ENCODE data around the gene CDC42.
A peak's percentile ranks its signal among the peaks of the same experiment; 100 is the strongest.
"Not testable (repeated sequence)": the region's sequence is repeated elsewhere in the genome, so short reads cannot be mapped to it uniquely, and the experiment has no call there.

Gene CDC42

DNA sequence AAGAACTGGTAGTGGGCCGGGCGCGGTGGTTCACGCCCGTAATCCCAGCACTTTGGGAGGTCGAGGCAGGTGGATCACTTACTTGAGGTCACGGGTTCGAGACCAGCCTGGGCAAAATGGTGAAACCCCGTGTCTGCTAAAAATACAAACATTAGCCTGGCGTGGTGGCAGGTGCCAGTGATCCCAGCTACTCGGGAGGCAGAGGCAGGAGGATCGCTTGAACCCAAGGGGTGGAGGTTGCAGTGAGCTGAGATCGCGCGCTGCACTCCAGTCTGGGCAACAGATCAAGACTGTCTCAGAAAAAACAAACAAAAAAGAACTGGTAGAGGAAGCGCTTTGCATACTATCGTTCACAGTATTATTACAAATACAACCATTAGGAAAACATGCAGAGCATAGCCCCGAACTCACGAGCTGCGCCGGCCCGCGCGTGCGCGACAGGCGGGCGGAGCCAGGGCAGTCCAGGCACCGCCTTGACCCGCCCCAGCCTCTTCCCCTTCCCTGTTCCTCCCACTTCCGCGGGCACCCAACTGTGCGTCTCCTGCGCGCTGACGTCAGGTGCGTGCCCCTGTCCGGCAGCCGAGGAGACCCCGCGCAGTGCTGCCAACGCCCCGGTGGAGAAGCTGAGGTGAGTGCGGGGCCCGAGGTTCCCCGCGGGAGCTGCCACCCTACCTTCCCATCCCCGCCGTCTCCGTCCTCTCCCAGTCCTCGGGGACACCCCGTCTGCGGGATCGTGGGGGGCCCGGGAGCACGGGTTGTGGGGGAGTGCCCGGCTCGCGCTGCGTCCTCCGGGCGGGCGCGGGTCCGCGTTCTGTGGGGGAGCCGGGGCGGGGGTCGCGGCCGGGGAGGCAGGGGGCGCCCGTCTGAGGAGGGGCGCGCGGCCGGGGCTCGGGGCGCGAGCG, at the start of gene CDC42:
Gene CDC42 (plus strand): TSS at position 595 of the 902 bp plus-strand sequence. CDS start 25,770 bp downstream, outside the sequence.
- TF ChIP-seq, protein P1, sequence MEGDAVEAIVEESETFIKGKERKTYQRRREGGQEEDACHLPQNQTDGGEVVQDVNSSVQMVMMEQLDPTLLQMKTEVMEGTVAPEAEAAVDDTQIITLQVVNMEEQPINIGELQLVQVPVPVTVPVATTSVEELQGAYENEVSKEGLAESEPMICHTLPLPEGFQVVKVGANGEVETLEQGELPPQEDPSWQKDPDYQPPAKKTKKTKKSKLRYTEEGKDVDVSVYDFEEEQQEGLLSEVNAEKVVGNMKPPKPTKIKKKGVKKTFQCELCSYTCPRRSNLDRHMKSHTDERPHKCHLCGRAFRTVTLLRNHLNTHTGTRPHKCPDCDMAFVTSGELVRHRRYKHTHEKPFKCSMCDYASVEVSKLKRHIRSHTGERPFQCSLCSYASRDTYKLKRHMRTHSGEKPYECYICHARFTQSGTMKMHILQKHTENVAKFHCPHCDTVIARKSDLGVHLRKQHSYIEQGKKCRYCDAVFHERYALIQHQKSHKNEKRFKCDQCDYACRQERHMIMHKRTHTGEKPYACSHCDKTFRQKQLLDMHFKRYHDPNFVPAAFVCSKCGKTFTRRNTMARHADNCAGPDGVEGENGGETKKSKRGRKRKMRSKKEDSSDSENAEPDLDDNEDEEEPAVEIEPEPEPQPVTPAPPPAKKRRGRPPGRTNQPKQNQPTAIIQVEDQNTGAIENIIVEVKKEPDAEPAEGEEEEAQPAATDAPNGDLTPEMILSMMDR (IDR thresholded peaks at IDR 0.05; ENCODE audit: low read depth, low read length, missing control alignments): no peak
- DNase-seq (ENCODE audit: low read depth): peak; percentile 86
- H3K4me3 ChIP-seq (ENCODE audit: low read depth, low read length): peak within 1 kb of the TSS; percentile 67

DNA sequence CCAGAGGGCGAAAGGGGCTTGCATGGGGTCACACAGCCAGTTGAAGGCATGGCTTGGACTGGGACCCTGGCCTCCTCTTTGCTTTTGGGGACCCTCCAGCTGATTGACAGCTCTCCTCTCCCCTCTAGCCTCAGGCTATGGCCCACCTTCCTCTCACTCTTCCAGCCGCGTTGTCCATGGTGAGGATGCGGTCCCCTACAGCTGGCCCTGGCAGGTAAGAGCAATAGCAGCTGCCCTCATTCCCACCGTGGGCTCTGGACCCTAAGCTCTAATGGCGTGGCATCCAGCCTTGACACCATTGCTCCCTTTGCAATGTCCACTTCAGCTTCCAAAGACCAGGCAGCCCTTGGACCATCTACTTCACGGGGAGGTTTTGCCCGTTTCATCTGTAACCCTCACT, 49.6 kb upstream of the CDC42 start:
- not testable (repeated sequence) for H3K4me3 ChIP-seq (ENCODE audit: low read depth, low read length); DNase-seq (ENCODE audit: low read depth)

DNA sequence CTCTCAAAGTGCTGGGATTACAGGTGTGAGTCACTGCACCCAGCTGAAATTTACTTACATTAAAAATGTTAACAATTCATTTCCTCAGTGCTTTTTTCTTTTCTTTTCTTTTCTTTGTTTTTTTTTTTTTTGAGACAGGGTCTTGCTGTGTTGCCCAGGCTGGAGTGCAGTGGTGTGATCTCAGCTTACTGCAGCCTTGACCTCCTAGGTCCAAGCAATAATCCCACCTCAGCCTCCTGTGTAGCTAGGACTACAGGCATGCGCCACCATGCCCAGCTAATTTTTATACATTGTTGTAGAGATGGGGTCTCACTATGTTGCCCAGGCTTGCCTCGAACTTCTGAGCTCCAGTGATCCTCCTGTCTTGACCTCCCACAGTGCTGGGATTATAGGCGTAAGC, 48.5 kb upstream of the CDC42 start:
- not testable (repeated sequence) for H3K4me3 ChIP-seq (ENCODE audit: low read depth, low read length); DNase-seq (ENCODE audit: low read depth)

DNA sequence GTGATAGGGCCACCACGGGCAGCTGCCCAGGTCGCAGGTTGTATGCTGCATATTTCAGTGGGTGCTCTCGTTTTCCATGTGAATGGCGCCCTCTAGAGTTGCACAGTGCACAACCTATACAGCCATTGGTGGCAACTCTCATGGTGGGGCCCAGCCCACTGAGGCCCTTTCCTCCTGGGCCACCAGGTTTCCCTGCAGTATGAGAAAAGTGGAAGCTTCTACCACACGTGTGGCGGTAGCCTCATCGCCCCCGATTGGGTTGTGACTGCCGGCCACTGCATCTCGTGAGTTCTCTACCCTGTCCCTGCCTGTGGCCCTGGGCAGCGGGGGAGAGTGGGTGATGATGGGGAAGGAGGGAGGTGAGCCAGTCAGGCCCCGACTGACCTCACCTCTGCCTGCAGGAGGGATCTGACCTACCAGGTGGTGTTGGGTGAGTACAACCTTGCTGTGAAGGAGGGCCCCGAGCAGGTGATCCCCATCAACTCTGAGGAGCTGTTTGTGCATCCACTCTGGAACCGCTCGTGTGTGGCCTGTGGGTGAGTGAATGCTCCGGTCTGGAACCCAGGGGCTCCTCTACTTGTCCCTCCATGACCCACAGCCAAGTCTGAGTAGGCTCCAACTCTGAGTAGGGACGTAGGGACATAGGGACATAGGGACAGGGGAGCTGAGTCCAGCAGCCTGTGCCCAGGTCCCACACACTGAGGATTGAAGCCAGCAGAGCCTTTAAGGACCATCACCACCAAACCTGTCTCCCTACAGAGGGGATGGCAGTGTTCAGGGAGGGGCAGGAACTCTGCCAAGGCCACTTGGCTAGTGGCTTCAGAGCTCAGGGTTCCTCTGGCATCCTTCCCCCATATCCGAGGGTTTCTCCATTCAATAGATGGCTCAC, 47.0 kb upstream of the CDC42 start:
- TF ChIP-seq, protein P1 (IDR thresholded peaks at IDR 0.05; ENCODE audit: low read depth, low read length, missing control alignments): peak; percentile 29
- H3K4me3 ChIP-seq (ENCODE audit: low read depth, low read length); DNase-seq (ENCODE audit: low read depth): not testable (repeated sequence)

DNA sequence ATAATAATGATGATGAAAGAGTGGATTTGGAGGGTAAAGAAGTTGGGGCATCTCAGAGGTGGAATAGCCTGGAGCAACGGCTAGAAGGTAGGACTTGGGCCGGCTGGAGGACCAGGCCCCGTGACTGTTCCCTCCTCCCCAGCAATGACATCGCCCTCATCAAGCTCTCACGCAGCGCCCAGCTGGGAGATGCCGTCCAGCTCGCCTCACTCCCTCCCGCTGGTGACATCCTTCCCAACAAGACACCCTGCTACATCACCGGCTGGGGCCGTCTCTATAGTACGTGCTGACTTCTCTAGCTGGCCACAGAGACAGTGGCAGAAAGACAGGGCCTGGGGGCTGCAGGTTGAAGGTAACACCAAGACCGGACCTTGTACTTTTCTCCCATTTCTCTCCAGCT, 45.8 kb upstream of the CDC42 start:
- not testable (repeated sequence) for H3K4me3 ChIP-seq (ENCODE audit: low read depth, low read length)

DNA sequence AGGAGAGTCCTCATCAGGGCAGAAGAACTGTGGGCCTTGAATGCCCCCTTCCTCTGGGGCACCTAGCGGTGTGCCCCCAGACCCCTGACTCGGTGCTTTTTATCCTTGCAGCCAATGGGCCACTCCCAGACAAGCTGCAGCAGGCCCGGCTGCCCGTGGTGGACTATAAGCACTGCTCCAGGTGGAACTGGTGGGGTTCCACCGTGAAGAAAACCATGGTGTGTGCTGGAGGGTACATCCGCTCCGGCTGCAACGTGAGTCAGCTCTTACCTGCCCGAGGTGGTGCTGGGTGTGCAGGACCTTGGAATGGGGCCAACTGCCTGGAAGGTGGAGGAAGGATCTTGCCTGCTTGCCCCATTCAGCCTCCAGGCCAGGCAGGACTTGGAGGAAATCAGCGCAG, 45.2 kb upstream of the CDC42 start:
- not testable (repeated sequence) for DNase-seq (ENCODE audit: low read depth)

More for the DNA sequence above, 45.8 kb upstream of the CDC42 start:
- DNase-seq (ENCODE audit: low read depth): not testable (repeated sequence)

DNA sequence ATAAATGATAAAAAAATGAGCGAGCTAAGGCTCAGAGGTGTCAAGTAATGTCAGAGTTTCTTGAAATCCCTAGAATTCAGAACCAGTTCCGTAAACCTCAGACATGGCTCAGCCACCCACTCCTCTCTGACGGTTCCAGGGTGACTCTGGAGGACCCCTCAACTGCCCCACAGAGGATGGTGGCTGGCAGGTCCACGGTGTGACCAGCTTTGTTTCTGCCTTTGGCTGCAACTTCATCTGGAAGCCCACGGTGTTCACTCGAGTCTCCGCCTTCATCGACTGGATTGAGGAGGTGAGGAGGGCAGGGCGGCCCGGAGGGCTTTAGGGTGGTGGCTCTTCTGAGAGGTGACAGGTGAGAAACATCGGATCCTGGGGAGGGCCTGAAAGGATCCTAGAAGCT, 42.9 kb upstream of the CDC42 start:
- not testable (repeated sequence) for DNase-seq (ENCODE audit: low read depth); H3K4me3 ChIP-seq (ENCODE audit: low read depth, low read length)

More for the DNA sequence above, 45.2 kb upstream of the CDC42 start:
- H3K4me3 ChIP-seq (ENCODE audit: low read depth, low read length): not testable (repeated sequence)

DNA sequence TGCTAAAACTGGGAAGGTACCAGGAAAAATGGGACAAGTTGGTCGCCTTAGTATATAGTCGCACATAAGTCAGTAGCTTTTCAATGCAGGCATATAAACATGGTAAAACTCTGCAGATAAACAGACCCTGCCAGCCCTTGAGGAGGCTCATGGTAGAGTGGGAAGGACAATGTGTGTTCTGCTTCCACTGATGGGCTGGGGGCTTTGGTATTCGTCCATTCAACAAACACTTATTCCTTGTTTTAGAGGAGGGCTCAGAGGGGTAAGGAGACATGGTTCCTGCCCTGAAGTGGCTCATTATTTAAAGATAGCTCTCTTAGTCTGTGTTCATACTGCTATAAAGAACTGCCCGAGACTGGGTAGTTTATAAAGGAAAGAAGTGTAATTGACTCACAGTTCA, 39.8 kb upstream of the CDC42 start:
- not testable (repeated sequence) for DNase-seq (ENCODE audit: low read depth); H3K4me3 ChIP-seq (ENCODE audit: low read depth, low read length)

DNA sequence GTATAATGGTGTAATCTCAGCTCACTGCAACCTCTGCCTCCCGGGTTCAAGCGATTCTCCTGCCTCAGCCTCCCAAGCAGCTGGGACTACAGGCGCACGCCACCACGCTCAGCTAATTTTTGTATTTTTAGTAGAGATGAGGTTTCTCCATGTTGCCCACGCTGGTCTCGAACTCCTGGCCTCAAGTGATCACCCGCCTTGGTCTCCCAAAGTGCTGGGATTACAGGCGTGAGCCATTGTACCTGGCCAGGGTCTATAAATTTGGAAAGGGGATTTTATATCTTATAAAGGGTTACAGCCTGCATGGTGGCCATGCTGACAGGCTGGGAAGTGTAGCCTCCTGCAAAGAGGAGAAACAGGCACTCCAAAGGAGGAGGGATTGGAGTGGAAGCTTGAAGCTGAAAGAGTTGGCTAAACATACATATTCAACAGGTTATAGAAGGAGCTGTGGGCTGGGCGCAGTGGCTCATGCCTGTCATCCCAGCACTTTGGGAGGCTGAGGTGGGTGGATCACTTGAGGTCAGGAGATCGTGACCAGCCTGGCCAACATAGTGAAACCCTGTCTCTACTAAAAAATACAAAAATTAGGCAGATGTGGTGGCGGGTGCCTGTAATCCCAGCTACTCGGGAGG, 37.8 kb upstream of the CDC42 start:
- not testable (repeated sequence) for DNase-seq (ENCODE audit: low read depth); H3K4me3 ChIP-seq (ENCODE audit: low read depth, low read length)

DNA sequence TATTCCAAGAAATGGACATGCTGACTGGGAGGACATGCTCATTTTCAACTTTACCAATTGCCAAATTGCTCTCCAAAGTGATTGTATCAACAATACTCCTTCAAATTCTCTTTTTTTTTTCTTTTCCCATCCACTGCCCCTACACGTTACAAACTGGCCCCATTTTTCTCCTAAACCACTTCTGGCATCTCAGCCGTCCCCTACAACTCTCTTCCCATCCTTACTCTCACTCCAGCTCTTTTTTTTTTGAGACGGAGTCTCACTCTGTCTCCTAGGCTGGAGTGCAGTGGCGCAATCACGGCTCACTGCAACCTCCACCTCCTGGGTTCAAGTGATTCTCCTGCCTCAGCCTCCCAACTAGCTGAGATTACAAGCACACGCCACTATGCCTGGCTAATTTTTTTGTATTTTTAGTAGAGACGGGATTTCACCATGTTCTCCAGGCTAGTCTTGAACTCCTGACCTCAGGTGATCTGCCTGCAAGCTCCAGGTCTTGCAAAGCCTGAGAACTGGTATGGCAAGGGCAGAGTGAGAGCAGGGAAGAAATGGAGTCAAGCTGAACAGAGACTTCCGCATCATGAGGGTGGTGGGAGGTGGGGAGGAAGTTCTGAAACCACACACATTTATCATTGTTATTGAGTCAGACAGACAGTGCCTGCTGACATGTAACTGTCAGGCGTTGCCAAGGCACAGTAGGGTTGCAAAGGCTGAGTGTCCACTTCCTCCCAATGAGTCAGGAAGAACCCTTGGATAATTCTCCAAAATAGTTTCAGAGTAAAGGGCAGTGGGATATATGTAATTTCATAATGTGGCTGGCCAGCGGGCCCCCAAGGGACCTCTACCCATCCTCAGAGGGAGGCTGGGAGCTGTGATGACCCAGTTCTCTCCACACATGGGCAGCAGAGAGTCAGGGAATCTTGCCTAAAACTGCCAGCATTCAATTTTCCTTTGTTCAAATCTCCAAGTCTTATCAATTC, 33.6 kb upstream of the CDC42 start:
- peak; percentile 49 for DNase-seq (ENCODE audit: low read depth)
- TF ChIP-seq, protein P1 (IDR thresholded peaks at IDR 0.05; ENCODE audit: low read depth, low read length, missing control alignments): peak; percentile 36
- no peak overlapping the region for H3K4me3 ChIP-seq (ENCODE audit: low read depth, low read length)
